Measurements from ENCODE around the gene GIMAP6. TPM values are rescaled to one million over a fixed set of nuclear protein-coding genes. Genes with fewer than 3 reads are reported as not detected.

GIMAP6 gene
- total and polyA plus RNA-seq, 2 of the 8 experiments (the other 6 are each of a cell fraction or from before 2014, with no cell fraction given) = not detected

DNA sequence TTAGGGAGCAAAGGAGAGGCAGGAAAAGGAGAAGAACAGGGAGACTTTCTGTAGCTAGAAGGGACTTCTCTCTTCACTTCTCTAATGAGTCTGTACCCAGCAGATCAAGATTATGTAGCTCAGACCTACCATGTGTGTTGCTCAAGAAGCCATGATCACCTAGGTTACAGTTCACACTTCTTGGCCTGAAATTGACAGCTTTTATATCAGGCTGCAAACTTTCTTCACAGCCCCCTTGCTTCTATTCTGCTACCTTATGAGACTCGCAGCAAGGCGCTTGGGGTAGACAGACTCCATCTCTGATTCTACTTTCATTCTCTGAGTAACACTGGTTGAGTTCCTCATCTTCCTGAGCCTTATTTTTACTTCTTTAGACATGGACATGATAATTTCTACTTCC is 33.7 kb upstream of the GIMAP6 start (continued):
- TF ChIP-seq, protein P1, sequence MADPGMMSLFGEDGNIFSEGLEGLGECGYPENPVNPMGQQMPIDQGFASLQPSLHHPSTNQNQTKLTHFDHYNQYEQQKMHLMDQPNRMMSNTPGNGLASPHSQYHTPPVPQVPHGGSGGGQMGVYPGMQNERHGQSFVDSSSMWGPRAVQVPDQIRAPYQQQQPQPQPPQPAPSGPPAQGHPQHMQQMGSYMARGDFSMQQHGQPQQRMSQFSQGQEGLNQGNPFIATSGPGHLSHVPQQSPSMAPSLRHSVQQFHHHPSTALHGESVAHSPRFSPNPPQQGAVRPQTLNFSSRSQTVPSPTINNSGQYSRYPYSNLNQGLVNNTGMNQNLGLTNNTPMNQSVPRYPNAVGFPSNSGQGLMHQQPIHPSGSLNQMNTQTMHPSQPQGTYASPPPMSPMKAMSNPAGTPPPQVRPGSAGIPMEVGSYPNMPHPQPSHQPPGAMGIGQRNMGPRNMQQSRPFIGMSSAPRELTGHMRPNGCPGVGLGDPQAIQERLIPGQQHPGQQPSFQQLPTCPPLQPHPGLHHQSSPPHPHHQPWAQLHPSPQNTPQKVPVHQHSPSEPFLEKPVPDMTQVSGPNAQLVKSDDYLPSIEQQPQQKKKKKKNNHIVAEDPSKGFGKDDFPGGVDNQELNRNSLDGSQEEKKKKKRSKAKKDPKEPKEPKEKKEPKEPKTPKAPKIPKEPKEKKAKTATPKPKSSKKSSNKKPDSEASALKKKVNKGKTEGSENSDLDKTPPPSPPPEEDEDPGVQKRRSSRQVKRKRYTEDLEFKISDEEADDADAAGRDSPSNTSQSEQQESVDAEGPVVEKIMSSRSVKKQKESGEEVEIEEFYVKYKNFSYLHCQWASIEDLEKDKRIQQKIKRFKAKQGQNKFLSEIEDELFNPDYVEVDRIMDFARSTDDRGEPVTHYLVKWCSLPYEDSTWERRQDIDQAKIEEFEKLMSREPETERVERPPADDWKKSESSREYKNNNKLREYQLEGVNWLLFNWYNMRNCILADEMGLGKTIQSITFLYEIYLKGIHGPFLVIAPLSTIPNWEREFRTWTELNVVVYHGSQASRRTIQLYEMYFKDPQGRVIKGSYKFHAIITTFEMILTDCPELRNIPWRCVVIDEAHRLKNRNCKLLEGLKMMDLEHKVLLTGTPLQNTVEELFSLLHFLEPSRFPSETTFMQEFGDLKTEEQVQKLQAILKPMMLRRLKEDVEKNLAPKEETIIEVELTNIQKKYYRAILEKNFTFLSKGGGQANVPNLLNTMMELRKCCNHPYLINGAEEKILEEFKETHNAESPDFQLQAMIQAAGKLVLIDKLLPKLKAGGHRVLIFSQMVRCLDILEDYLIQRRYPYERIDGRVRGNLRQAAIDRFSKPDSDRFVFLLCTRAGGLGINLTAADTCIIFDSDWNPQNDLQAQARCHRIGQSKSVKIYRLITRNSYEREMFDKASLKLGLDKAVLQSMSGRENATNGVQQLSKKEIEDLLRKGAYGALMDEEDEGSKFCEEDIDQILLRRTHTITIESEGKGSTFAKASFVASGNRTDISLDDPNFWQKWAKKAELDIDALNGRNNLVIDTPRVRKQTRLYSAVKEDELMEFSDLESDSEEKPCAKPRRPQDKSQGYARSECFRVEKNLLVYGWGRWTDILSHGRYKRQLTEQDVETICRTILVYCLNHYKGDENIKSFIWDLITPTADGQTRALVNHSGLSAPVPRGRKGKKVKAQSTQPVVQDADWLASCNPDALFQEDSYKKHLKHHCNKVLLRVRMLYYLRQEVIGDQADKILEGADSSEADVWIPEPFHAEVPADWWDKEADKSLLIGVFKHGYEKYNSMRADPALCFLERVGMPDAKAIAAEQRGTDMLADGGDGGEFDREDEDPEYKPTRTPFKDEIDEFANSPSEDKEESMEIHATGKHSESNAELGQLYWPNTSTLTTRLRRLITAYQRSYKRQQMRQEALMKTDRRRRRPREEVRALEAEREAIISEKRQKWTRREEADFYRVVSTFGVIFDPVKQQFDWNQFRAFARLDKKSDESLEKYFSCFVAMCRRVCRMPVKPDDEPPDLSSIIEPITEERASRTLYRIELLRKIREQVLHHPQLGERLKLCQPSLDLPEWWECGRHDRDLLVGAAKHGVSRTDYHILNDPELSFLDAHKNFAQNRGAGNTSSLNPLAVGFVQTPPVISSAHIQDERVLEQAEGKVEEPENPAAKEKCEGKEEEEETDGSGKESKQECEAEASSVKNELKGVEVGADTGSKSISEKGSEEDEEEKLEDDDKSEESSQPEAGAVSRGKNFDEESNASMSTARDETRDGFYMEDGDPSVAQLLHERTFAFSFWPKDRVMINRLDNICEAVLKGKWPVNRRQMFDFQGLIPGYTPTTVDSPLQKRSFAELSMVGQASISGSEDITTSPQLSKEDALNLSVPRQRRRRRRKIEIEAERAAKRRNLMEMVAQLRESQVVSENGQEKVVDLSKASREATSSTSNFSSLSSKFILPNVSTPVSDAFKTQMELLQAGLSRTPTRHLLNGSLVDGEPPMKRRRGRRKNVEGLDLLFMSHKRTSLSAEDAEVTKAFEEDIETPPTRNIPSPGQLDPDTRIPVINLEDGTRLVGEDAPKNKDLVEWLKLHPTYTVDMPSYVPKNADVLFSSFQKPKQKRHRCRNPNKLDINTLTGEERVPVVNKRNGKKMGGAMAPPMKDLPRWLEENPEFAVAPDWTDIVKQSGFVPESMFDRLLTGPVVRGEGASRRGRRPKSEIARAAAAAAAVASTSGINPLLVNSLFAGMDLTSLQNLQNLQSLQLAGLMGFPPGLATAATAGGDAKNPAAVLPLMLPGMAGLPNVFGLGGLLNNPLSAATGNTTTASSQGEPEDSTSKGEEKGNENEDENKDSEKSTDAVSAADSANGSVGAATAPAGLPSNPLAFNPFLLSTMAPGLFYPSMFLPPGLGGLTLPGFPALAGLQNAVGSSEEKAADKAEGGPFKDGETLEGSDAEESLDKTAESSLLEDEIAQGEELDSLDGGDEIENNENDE (IDR thresholded peaks at IDR 0.05; ENCODE audit: insufficient replicate concordance, low read length) = no peak
- TF ChIP-seq BACH1 (IDR thresholded peaks at IDR 0.05; ENCODE audit: low read length) = no peak
- no peak for TF ChIP-seq POLR2AphosphoS5 (IDR thresholded peaks at IDR 0.05; ENCODE audit: low read depth, low read length)
- no peak for TF ChIP-seq CTBP2 (IDR thresholded peaks at IDR 0.05; ENCODE audit: borderline replicate concordance, insufficient read depth, insufficient read length, low read length)
- no peak for TF ChIP-seq PHF8 (conservative IDR thresholded peaks at IDR 0.05; ENCODE audit: low read depth, low read length)
- no peak for TF ChIP-seq SP2 (IDR thresholded peaks at IDR 0.05; ENCODE audit: low read length)
- TF ChIP-seq RAD21 (IDR thresholded peaks at IDR 0.05 in 1 of 2, conservative IDR thresholded peaks at IDR 0.05 in 1 of 2; ENCODE audit: low read depth in 2 of 2, low read length in 2 of 2) = no peak
- no peak for TF ChIP-seq GTF2F1 (IDR thresholded peaks at IDR 0.05; ENCODE audit: borderline replicate concordance, low read depth, low read length)
- TF ChIP-seq SP1 (IDR thresholded peaks at IDR 0.05; ENCODE audit: low read depth, low read length) = no peak
- TF ChIP-seq CHD1 (IDR thresholded peaks at IDR 0.05; ENCODE audit: low read depth, low read length) = no peak
- no peak for TF ChIP-seq SIRT6 (IDR thresholded peaks at IDR 0.05; ENCODE audit: low read length)
- no peak for TF ChIP-seq EP300 (IDR thresholded peaks at IDR 0.05; ENCODE audit: borderline replicate concordance in 1 of 2, low read depth in 2 of 2, low read length in 2 of 2)

Measured in H1 (cell line).